Upper lobe of left lung (tissue), 4 donors: Measurements from ENCODE around the gene ALLC.

Source experiments
- EP300 ChIP-seq, 4 donors: sonication (generic); formaldehyde crosslinking; IDR thresholded peaks; one replicate each; pipeline ENCODE4 v1.5.1; 2017; ENCODE audit warnings: antibody characterized with exemption in 4 of 4, control low read depth in 2 of 4
- POLR2A ChIP-seq, 4 donors: fragments of 450-650 bp; IDR thresholded peaks; one replicate each; pipeline ENCODE4 v1.5.1; 2016 to 2017; ENCODE audit warnings: antibody characterized with exemption in 4 of 4, mild to moderate bottlenecking in 2 of 4
- TF ChIP-seq, protein P1 (sequence below), 6 experiments: fragments of 450-650 bp in 4 of 6; fragments of 200-600 bp in 2 of 6; sonication (generic) in 2 of 6; IDR thresholded peaks; one replicate each; pipeline ENCODE4 v1.5.1; 2016 to 2019; ENCODE audit warnings: antibody characterized with exemption in 6 of 6

DNA sequence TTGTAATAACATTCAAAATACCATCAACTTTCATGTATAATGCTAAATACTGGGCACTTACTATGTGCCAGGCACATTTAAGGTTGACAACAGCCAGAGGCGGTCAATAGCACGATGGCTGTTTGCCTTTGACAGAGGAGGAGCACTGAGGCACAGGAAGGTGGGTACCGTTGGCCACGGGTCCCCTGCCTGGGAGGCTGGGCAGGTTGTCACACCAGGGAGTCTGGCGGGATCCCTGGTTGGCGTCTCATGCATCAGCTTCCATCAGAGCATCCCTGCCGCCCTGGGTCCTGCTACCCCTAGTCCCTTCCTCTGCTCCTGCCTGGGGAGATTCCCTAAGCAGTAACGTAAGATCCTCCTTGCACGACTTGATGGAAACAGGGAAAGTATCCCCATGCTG lies 19.4 kb downstream of the ALLC start:
- TF ChIP-seq, protein P1, sequence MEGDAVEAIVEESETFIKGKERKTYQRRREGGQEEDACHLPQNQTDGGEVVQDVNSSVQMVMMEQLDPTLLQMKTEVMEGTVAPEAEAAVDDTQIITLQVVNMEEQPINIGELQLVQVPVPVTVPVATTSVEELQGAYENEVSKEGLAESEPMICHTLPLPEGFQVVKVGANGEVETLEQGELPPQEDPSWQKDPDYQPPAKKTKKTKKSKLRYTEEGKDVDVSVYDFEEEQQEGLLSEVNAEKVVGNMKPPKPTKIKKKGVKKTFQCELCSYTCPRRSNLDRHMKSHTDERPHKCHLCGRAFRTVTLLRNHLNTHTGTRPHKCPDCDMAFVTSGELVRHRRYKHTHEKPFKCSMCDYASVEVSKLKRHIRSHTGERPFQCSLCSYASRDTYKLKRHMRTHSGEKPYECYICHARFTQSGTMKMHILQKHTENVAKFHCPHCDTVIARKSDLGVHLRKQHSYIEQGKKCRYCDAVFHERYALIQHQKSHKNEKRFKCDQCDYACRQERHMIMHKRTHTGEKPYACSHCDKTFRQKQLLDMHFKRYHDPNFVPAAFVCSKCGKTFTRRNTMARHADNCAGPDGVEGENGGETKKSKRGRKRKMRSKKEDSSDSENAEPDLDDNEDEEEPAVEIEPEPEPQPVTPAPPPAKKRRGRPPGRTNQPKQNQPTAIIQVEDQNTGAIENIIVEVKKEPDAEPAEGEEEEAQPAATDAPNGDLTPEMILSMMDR (IDR thresholded peaks at IDR 0.05) = no peak
- TF ChIP-seq POLR2A (IDR thresholded peaks at IDR 0.05) = no peak
- no peak for TF ChIP-seq EP300 (IDR thresholded peaks at IDR 0.05)
